HG02840 (cell line): ENCODE data around the gene JAGN1.
"Not testable (repeated sequence)": the region's sequence is repeated elsewhere in the genome, so short reads cannot be mapped to it uniquely, and the experiment has no call there.

ENCODE experiments used
- ATAC-seq: cut with Tn5 transposase; IDR thresholded peaks from one replicate; pipeline ENCODE4 v1.9.1; 2021; ENCODE audit warnings: mild to moderate bottlenecking, moderate library complexity, moderate number of reproducible peaks; ENCODE audit not compliant: unreplicated experiment, low FRiP score

JAGN1 gene

GRCh38 chr3:9890249-9891071 lies at the start of gene JAGN1:
JAGN1 (plus strand) TSS chr3:9890610; CDS start chr3:9890723, 113 bp downstream.
- peak; percentile 82 for ATAC-seq

GRCh38 chr3:9841015-9841414 lies 49.4 kb upstream of the JAGN1 start:
- ATAC-seq: no peak

- peak; percentile 96 for ATAC-seq
These were observed 46.5 kb upstream of the JAGN1 start, which contains the start of gene RPUSD3 for GRCh38 chr3:9843715-9844438. RPUSD3 (minus strand) TSS chr3:9844008; CDS start chr3:9843990, 18 bp downstream.

- ATAC-seq: no peak
These were observed 44.2 kb upstream of the JAGN1 start for GRCh38 chr3:9846231-9846630.

GRCh38 chr3:9846931-9847488 lies 43.4 kb upstream of the JAGN1 start:
- no peak for ATAC-seq

GRCh38 chr3:9847870-9848269 lies 42.5 kb upstream of the JAGN1 start:
- ATAC-seq: not testable (repeated sequence)

- ATAC-seq: not testable (repeated sequence)
These were observed 41.5 kb upstream of the JAGN1 start for GRCh38 chr3:9848860-9849259.

- not testable (repeated sequence) for ATAC-seq
These were observed 39.0 kb upstream of the JAGN1 start for GRCh38 chr3:9851383-9851782.

GRCh38 chr3:9851926-9852325 lies 38.5 kb upstream of the JAGN1 start:
- not testable (repeated sequence) for ATAC-seq

GRCh38 chr3:9852528-9852927 lies 37.9 kb upstream of the JAGN1 start:
- ATAC-seq: no peak

- not testable (repeated sequence) for ATAC-seq
These were observed 36.0 kb upstream of the JAGN1 start for GRCh38 chr3:9854291-9854940.

GRCh38 chr3:9855594-9855993 lies 34.8 kb upstream of the JAGN1 start:
- no peak for ATAC-seq

GRCh38 chr3:9859530-9860025 lies 30.8 kb upstream of the JAGN1 start:
- no peak for ATAC-seq

- ATAC-seq: no peak
These were observed 29.2 kb upstream of the JAGN1 start for GRCh38 chr3:9861201-9861600.

- ATAC-seq: no peak
These were observed 28.7 kb upstream of the JAGN1 start for GRCh38 chr3:9861626-9862130.

- no peak for ATAC-seq
These were observed 27.9 kb upstream of the JAGN1 start for GRCh38 chr3:9862391-9863057.

- ATAC-seq: no peak
These were observed 27.2 kb upstream of the JAGN1 start for GRCh38 chr3:9863058-9863772.

- no peak for ATAC-seq
These were observed 26.0 kb upstream of the JAGN1 start for GRCh38 chr3:9864200-9864927.
